ENCODE data around the gene TMPRSS9. TPM values are rescaled to one million over a fixed set of nuclear protein-coding genes. Genes with fewer than 3 reads are reported as not detected.
A peak's percentile ranks its signal among the peaks of the same experiment; 100 is the strongest.

The TMPRSS9 gene
- total RNA-seq, 2 experiments from 2014 or later, result not detected

GRCh38 chr19:2321565-2322283, 38.3 kb upstream of the TMPRSS9 start:
- Mint-ChIP-seq H3K36me3 (ENCODE audit: low read depth) (peaks cover 22% of the 10 kb centered on the region), H3K27ac (no peak overlapping the region), H3K27me3 (ENCODE audit: low read depth) (no peaks in the 10 kb centered on the region), H3K4me1 (ENCODE audit: low read depth) (peaks cover 22% of the 10 kb centered on the region), H3K9me3 (ENCODE audit: insufficient read depth) (no peaks in the 10 kb centered on the region), H3K4me3 (no peak overlapping the region)
- DNase-seq (no peak), ATAC-seq (no peak)
- CTCF ChIA-PET, result no interaction called here
- POLR2A ChIA-PET, result interaction anchor here (0.6 kb wide), 1 partner anchor 83 kb away, joined by 3 read pairs; no protein-coding TSS in a partner anchor

GRCh38 chr19:2323707-2324106, 36.4 kb upstream of the TMPRSS9 start:
- Mint-ChIP-seq H3K27me3 (ENCODE audit: low read depth) (no peaks in the 10 kb centered on the region), H3K4me1 (ENCODE audit: low read depth) (peaks cover 33% of the 10 kb centered on the region), H3K27ac (no peak overlapping the region), H3K36me3 (ENCODE audit: low read depth) (peaks cover 32% of the 10 kb centered on the region), H3K9me3 (ENCODE audit: insufficient read depth) (no peaks in the 10 kb centered on the region), H3K4me3 (no peak overlapping the region)
- CTCF ChIA-PET, result no interaction called here
- no peak for ATAC-seq
- POLR2A ChIA-PET, result no interaction called here
- DNase-seq, result no peak

- no peak overlapping the region for H3K27ac Mint-ChIP-seq
- peaks cover 35% of the 10 kb centered on the region for H3K36me3 Mint-ChIP-seq (ENCODE audit: low read depth)
- H3K9me3 Mint-ChIP-seq (ENCODE audit: insufficient read depth), result no peaks in the 10 kb centered on the region
- POLR2A ChIA-PET, result interaction anchor here (0.8 kb wide), 1 partner anchor 14 kb away, joined by 3 read pairs; no protein-coding TSS in a partner anchor
- CTCF ChIA-PET, result no interaction called here
- H3K4me3 Mint-ChIP-seq, result no peak overlapping the region
- H3K4me1 Mint-ChIP-seq (ENCODE audit: low read depth), result peaks cover 37% of the 10 kb centered on the region
- ATAC-seq (no peak), DNase-seq (no peak)
- H3K27me3 Mint-ChIP-seq (ENCODE audit: low read depth), result no peaks in the 10 kb centered on the region
These were observed 35.7 kb upstream of the TMPRSS9 start for GRCh38 chr19:2324220-2324948.

- ChIA-PET POLR2A (interaction anchor here (0.8 kb wide), 1 partner anchor 15 kb away, joined by 3 read pairs; no protein-coding TSS in a partner anchor), CTCF (interaction anchor here (0.9 to 3.7 kb wide), 2 partner anchors 68 to 87 kb away, joined by 3 to 9 read pairs; no protein-coding TSS in a partner anchor)
- Mint-ChIP-seq H3K4me1 (ENCODE audit: low read depth) (peaks cover 46% of the 10 kb centered on the region), H3K27ac (peak overlapping the region; percentile 99), H3K36me3 (ENCODE audit: low read depth) (peaks cover 38% of the 10 kb centered on the region), H3K4me3 (peak overlapping the region; percentile 0), H3K27me3 (ENCODE audit: low read depth) (no peaks in the 10 kb centered on the region), H3K9me3 (ENCODE audit: insufficient read depth) (no peaks in the 10 kb centered on the region)
- DNase-seq (no peak), ATAC-seq (no peak)
These were observed 34.6 kb upstream of the TMPRSS9 start for GRCh38 chr19:2325281-2326046.

- DNase-seq (no peak), ATAC-seq (no peak)
- Mint-ChIP-seq H3K4me1 (ENCODE audit: low read depth) (peaks cover 60% of the 10 kb centered on the region), H3K36me3 (ENCODE audit: low read depth) (peaks cover 38% of the 10 kb centered on the region), H3K4me3 (peak overlapping the region; percentile 96), H3K27ac (peak overlapping the region; percentile 99), H3K9me3 (ENCODE audit: insufficient read depth) (no peaks in the 10 kb centered on the region), H3K27me3 (ENCODE audit: low read depth) (no peaks in the 10 kb centered on the region)
- ChIA-PET CTCF (interaction anchor here (1.3 to 3.7 kb wide), 4 partner anchors 10 to 287 kb away, joined by 3 to 9 read pairs (median 4); no protein-coding TSS in a partner anchor), POLR2A (interaction anchor here (1.0 to 1.6 kb wide), 7 partner anchors 10 to 265 kb away, joined by 3 to 10 read pairs (median 4); partner anchors contain the start of genes GADD45B and LINGO3)
These were observed 33.2 kb upstream of the TMPRSS9 start for GRCh38 chr19:2326699-2327360.

- H3K27me3 Mint-ChIP-seq (ENCODE audit: low read depth), result no peaks in the 10 kb centered on the region
- H3K36me3 Mint-ChIP-seq (ENCODE audit: low read depth), result peaks cover 38% of the 10 kb centered on the region
- DNase-seq (peak; percentile 84), ATAC-seq (peak; percentile 73)
- POLR2A ChIA-PET, result interaction anchor here (0.6 to 1.6 kb wide), 13 partner anchors 11 to 266 kb away, joined by 3 to 10 read pairs (median 4); partner anchors contain the start of genes GADD45B and LINGO3
- peaks cover 69% of the 10 kb centered on the region for H3K4me1 Mint-ChIP-seq (ENCODE audit: low read depth)
- H3K9me3 Mint-ChIP-seq (ENCODE audit: insufficient read depth), result no peaks in the 10 kb centered on the region
- H3K27ac Mint-ChIP-seq, result peak overlapping the region; percentile 99
- CTCF ChIA-PET, result interaction anchor here (0.6 to 3.7 kb wide), 11 partner anchors 11 to 463 kb away, joined by 3 to 9 read pairs (median 3); no protein-coding TSS in a partner anchor
- peak overlapping the region; percentile 96 for H3K4me3 Mint-ChIP-seq
These were observed 32.2 kb upstream of the TMPRSS9 start for GRCh38 chr19:2327773-2328400.

- ChIA-PET CTCF (interaction anchor here (0.6 to 3.7 kb wide), 8 partner anchors 12 to 464 kb away, joined by 3 to 9 read pairs (median 4); no protein-coding TSS in a partner anchor), POLR2A (interaction anchor here (0.6 to 1.6 kb wide), 11 partner anchors 13 to 291 kb away, joined by 3 to 10 read pairs (median 4); partner anchors contain the start of genes GADD45B and LINGO3)
- H3K9me3 Mint-ChIP-seq (ENCODE audit: insufficient read depth), result no peaks in the 10 kb centered on the region
- peak within 1 kb of the TSS; percentile 99 for H3K27ac Mint-ChIP-seq
- DNase-seq (peak; percentile 93), ATAC-seq (peak; percentile 63)
- peaks cover 38% of the 10 kb centered on the region for H3K36me3 Mint-ChIP-seq (ENCODE audit: low read depth)
- H3K4me1 Mint-ChIP-seq (ENCODE audit: low read depth), result peaks cover 73% of the 10 kb centered on the region
- no peaks in the 10 kb centered on the region for H3K27me3 Mint-ChIP-seq (ENCODE audit: low read depth)
- H3K4me3 Mint-ChIP-seq, result peak within 1 kb of the TSS; percentile 96
These were observed 31.5 kb upstream of the TMPRSS9 start, which contains the start of the genes LSM7 and SPPL2B for GRCh38 chr19:2328401-2329148. TSS of gene LSM7 (minus strand) at chr19:2328586. CDS start at chr19:2328566, 20 bp downstream. TSS of gene SPPL2B (plus strand) at chr19:2328684. CDS start at chr19:2328710, 26 bp downstream.

GRCh38 chr19:2329149-2329478, 31.0 kb upstream of the TMPRSS9 start:
- Mint-ChIP-seq H3K27ac (peak overlapping the region; percentile 91), H3K27me3 (ENCODE audit: low read depth) (no peaks in the 10 kb centered on the region), H3K9me3 (ENCODE audit: insufficient read depth) (no peaks in the 10 kb centered on the region), H3K4me1 (ENCODE audit: low read depth) (peaks cover 76% of the 10 kb centered on the region), H3K36me3 (ENCODE audit: low read depth) (peaks cover 36% of the 10 kb centered on the region), H3K4me3 (peak overlapping the region; percentile 96)
- CTCF ChIA-PET, result no interaction called here
- POLR2A ChIA-PET, result interaction anchor here (0.8 kb wide), 1 partner anchor 291 kb away, joined by 3 read pairs; no protein-coding TSS in a partner anchor
- no peak for ATAC-seq
- no peak for DNase-seq

GRCh38 chr19:2329501-2329916, 30.6 kb upstream of the TMPRSS9 start:
- ChIA-PET POLR2A (interaction anchor here (0.8 to 1.4 kb wide), 2 partner anchors 147 to 291 kb away, joined by 3 read pairs; partner anchors contain the start of gene GADD45B), CTCF (no interaction called here)
- Mint-ChIP-seq H3K27ac (peak overlapping the region; percentile 91), H3K36me3 (ENCODE audit: low read depth) (peaks cover 34% of the 10 kb centered on the region), H3K9me3 (ENCODE audit: insufficient read depth) (no peaks in the 10 kb centered on the region), H3K27me3 (ENCODE audit: low read depth) (no peaks in the 10 kb centered on the region), H3K4me3 (peak overlapping the region; percentile 96), H3K4me1 (ENCODE audit: low read depth) (peaks cover 74% of the 10 kb centered on the region)
- DNase-seq (no peak), ATAC-seq (no peak)

GRCh38 chr19:2330255-2330631, 29.8 kb upstream of the TMPRSS9 start:
- peak overlapping the region; percentile 38 for H3K4me3 Mint-ChIP-seq
- ChIA-PET POLR2A (interaction anchor here (1.4 kb wide), 1 partner anchor 146 kb away, joined by 3 read pairs; the partner anchor contains the start of gene GADD45B), CTCF (no interaction called here)
- H3K27me3 Mint-ChIP-seq (ENCODE audit: low read depth), result no peaks in the 10 kb centered on the region
- no peak for DNase-seq
- peaks cover 32% of the 10 kb centered on the region for H3K36me3 Mint-ChIP-seq (ENCODE audit: low read depth)
- H3K27ac Mint-ChIP-seq, result peak overlapping the region; percentile 66
- no peaks in the 10 kb centered on the region for H3K9me3 Mint-ChIP-seq (ENCODE audit: insufficient read depth)
- H3K4me1 Mint-ChIP-seq (ENCODE audit: low read depth), result peaks cover 69% of the 10 kb centered on the region
- ATAC-seq, result no peak
